ENCODE data around the gene AK4.
A peak's percentile ranks its signal among the peaks of the same experiment; 100 is the strongest.

DNA sequence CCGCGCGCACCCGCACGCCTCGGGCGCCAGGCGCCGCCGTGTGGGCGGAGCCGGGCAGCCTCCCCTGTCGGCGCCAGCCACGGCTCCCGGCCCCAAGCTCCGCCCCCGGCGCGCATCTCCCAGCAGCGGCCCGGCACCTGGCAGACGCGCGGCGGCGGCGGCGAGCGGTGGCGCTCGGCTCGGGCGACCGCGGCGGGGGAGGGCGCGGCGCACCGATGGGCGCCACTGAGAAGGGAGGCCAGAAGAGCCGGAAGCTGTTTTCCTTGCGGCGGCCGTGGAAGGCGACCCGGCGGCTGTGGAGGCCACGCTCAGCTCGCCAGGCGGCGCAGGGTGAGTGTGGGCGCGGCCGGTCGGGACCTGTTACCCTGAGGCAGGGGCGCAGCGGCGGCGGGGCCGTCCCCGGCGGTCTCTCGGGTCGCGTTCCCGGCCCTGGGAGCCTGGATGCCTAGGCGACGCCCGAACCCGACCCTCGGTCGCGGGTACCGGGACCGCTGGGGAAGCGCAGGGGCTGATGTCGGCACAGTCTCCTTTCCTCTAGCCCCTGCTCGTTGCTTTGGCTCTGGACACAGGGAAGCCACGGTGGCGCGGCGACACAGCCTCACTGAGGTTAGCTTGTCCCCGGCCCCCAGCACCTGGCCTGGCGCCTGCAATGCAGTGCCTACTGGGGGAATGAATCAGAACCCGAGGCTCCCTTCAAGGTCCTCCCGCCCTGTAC lies 106.5 kb downstream of the AK4 start:
- TF ChIP-seq, protein P1, sequence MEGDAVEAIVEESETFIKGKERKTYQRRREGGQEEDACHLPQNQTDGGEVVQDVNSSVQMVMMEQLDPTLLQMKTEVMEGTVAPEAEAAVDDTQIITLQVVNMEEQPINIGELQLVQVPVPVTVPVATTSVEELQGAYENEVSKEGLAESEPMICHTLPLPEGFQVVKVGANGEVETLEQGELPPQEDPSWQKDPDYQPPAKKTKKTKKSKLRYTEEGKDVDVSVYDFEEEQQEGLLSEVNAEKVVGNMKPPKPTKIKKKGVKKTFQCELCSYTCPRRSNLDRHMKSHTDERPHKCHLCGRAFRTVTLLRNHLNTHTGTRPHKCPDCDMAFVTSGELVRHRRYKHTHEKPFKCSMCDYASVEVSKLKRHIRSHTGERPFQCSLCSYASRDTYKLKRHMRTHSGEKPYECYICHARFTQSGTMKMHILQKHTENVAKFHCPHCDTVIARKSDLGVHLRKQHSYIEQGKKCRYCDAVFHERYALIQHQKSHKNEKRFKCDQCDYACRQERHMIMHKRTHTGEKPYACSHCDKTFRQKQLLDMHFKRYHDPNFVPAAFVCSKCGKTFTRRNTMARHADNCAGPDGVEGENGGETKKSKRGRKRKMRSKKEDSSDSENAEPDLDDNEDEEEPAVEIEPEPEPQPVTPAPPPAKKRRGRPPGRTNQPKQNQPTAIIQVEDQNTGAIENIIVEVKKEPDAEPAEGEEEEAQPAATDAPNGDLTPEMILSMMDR (conservative IDR thresholded peaks at IDR 0.05; ENCODE audit: low read depth, low read length) = no peak
- TF ChIP-seq CEBPB (IDR thresholded peaks at IDR 0.05; ENCODE audit: low read depth, low read length) (no peak), RCOR1 (IDR thresholded peaks at IDR 0.05; ENCODE audit: insufficient replicate concordance, low read length) (no peak), POLR2A (IDR thresholded peaks at IDR 0.05; ENCODE audit: low read depth, low read length) (no peak), RAD21 (IDR thresholded peaks at IDR 0.05; ENCODE audit: low read length) (no peak), SMC3 (IDR thresholded peaks at IDR 0.05; ENCODE audit: low read depth, low read length) (no peak), MXI1 (IDR thresholded peaks at IDR 0.05; ENCODE audit: borderline replicate concordance, low read depth, low read length) (peak; percentile 15; the same call in 1 of the 2 replicates)
- TF ChIP-seq, protein P2, sequence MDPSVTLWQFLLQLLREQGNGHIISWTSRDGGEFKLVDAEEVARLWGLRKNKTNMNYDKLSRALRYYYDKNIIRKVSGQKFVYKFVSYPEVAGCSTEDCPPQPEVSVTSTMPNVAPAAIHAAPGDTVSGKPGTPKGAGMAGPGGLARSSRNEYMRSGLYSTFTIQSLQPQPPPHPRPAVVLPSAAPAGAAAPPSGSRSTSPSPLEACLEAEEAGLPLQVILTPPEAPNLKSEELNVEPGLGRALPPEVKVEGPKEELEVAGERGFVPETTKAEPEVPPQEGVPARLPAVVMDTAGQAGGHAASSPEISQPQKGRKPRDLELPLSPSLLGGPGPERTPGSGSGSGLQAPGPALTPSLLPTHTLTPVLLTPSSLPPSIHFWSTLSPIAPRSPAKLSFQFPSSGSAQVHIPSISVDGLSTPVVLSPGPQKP (IDR thresholded peaks at IDR 0.05; ENCODE audit: borderline replicate concordance, low read depth, low read length) = no peak

Data from IMR-90 (cell line).